KOPT-K1 (cell line): ENCODE measurements around the gene POLQ.

Experiments used
- H3K27ac ChIP-seq: fragments of 200-600 bp; sonication (generic); 2 replicates; pipeline ENCODE4 v1.5.1; 2016; ENCODE audit warnings: antibody characterized with exemption, mild to moderate bottlenecking, low read depth, low read length; ENCODE audit not compliant: poor library complexity, severe bottlenecking
- H3K36me3 ChIP-seq: fragments of 200-600 bp; sonication (generic); 2 replicates; pipeline ENCODE4 v1.5.1; 2017; ENCODE audit warnings: antibody characterized with exemption, mild to moderate bottlenecking, low read length, moderate library complexity; ENCODE audit not compliant: insufficient read depth
- H3K9me3 ChIP-seq: fragments of 200-600 bp; sonication (generic); 2 replicates; pipeline ENCODE4 v1.5.1; 2017; ENCODE audit warnings: antibody characterized with exemption, low read length, mild to moderate bottlenecking; ENCODE audit not compliant: insufficient read depth, poor library complexity, severe bottlenecking

The POLQ gene

GRCh38 chr3:121531269-121531668 lies 14.5 kb downstream of the POLQ start:
- Histone ChIP-seq H3K9me3 (no peaks in the 10 kb centered on the region), H3K27ac (no peak overlapping the region), H3K36me3 (peaks cover 99% of the 10 kb centered on the region)

- H3K36me3 ChIP-seq, result peaks cover 99% of the 10 kb centered on the region
- no peak overlapping the region for H3K27ac ChIP-seq
- H3K9me3 ChIP-seq, result no peaks in the 10 kb centered on the region
These were observed 16.5 kb downstream of the POLQ start for GRCh38 chr3:121529308-121529707.

GRCh38 chr3:121520510-121520909 lies 25.3 kb downstream of the POLQ start:
- Histone ChIP-seq H3K9me3 (peaks cover 18% of the 10 kb centered on the region), H3K27ac (no peak overlapping the region), H3K36me3 (peaks cover 94% of the 10 kb centered on the region)

GRCh38 chr3:121517953-121518655 lies 27.7 kb downstream of the POLQ start:
- no peak overlapping the region for H3K27ac ChIP-seq
- H3K36me3 ChIP-seq, result peaks cover 94% of the 10 kb centered on the region
- peaks cover 18% of the 10 kb centered on the region for H3K9me3 ChIP-seq

GRCh38 chr3:121515862-121516261 lies 29.9 kb downstream of the POLQ start:
- no peak overlapping the region for H3K27ac ChIP-seq
- peaks cover 94% of the 10 kb centered on the region for H3K36me3 ChIP-seq
- H3K9me3 ChIP-seq, result peaks cover 18% of the 10 kb centered on the region

GRCh38 chr3:121515313-121515712 lies 30.5 kb downstream of the POLQ start:
- Histone ChIP-seq H3K27ac (no peak overlapping the region), H3K36me3 (peaks cover 94% of the 10 kb centered on the region), H3K9me3 (peaks cover 18% of the 10 kb centered on the region)

- peaks cover 94% of the 10 kb centered on the region for H3K36me3 ChIP-seq
These were observed 31.3 kb downstream of the POLQ start for GRCh38 chr3:121514496-121514895.

GRCh38 chr3:121508389-121508788 lies 37.4 kb downstream of the POLQ start:
- H3K9me3 ChIP-seq, result no peaks in the 10 kb centered on the region
- H3K27ac ChIP-seq, result no peak overlapping the region
- peaks cover 100% of the 10 kb centered on the region for H3K36me3 ChIP-seq

More at GRCh38 chr3:121514496-121514895, 31.3 kb downstream of the POLQ start:
- no peak overlapping the region for H3K27ac ChIP-seq
- H3K9me3 ChIP-seq, result peaks cover 18% of the 10 kb centered on the region

- peaks cover 95% of the 10 kb centered on the region for H3K36me3 ChIP-seq
These were observed 40.5 kb downstream of the POLQ start for GRCh38 chr3:121505256-121505655.

GRCh38 chr3:121504618-121505017 lies 41.2 kb downstream of the POLQ start:
- peaks cover 95% of the 10 kb centered on the region for H3K36me3 ChIP-seq

More at GRCh38 chr3:121505256-121505655, 40.5 kb downstream of the POLQ start:
- Histone ChIP-seq H3K27ac (no peak overlapping the region), H3K9me3 (no peaks in the 10 kb centered on the region)

GRCh38 chr3:121496786-121497185 lies 49.0 kb downstream of the POLQ start:
- Histone ChIP-seq H3K9me3 (no peaks in the 10 kb centered on the region), H3K27ac (no peak overlapping the region), H3K36me3 (peaks cover 94% of the 10 kb centered on the region)

More at GRCh38 chr3:121504618-121505017, 41.2 kb downstream of the POLQ start:
- Histone ChIP-seq H3K9me3 (no peaks in the 10 kb centered on the region), H3K27ac (no peak overlapping the region)

GRCh38 chr3:121493431-121493830 lies 52.4 kb downstream of the POLQ start:
- Histone ChIP-seq H3K36me3 (peaks cover 99% of the 10 kb centered on the region), H3K9me3 (no peaks in the 10 kb centered on the region), H3K27ac (no peak overlapping the region)

GRCh38 chr3:121491683-121492320 lies 54.0 kb downstream of the POLQ start:
- Histone ChIP-seq H3K9me3 (no peaks in the 10 kb centered on the region), H3K36me3 (peaks cover 99% of the 10 kb centered on the region), H3K27ac (no peak overlapping the region)

- no peaks in the 10 kb centered on the region for H3K9me3 ChIP-seq
- no peak overlapping the region for H3K27ac ChIP-seq
- peaks cover 99% of the 10 kb centered on the region for H3K36me3 ChIP-seq
These were observed 55.6 kb downstream of the POLQ start for GRCh38 chr3:121490161-121490560.

GRCh38 chr3:121488628-121489027 lies 57.2 kb downstream of the POLQ start:
- Histone ChIP-seq H3K36me3 (peaks cover 99% of the 10 kb centered on the region), H3K27ac (no peak overlapping the region), H3K9me3 (no peaks in the 10 kb centered on the region)

- no peak overlapping the region for H3K27ac ChIP-seq
- peaks cover 95% of the 10 kb centered on the region for H3K36me3 ChIP-seq
- no peaks in the 10 kb centered on the region for H3K9me3 ChIP-seq
These were observed 62.5 kb downstream of the POLQ start for GRCh38 chr3:121483290-121483689.
